ENCODE results near the gene PTPA. TPM values are rescaled to one million over a fixed set of nuclear protein-coding genes. Genes with fewer than 3 reads are reported as not detected.

Gene PTPA
- total RNA-seq, 1 donor from 2014 or later, result 162 TPM

- peak; percentile 31 for DNase-seq
- H3K9me3 ChIP-seq (replicated peaks), result no peaks in the 10 kb centered on the region
- peak overlapping the region; percentile 92 for H3K4me3 ChIP-seq
Observed at GRCh38 chr9:129173296-129174101, 62.3 kb downstream of the PTPA start.

GRCh38 chr9:129174102-129174723 is 63.0 kb downstream of the PTPA start:
- peak; percentile 99 for TF ChIP-seq CTCF (IDR thresholded peaks at IDR 0.05; ENCODE audit: borderline replicate concordance)
- H3K4me1 ChIP-seq, result peaks cover 55% of the 10 kb centered on the region
- H3K27me3 ChIP-seq (ENCODE audit: low read depth), result no peaks in the 10 kb centered on the region
- H3K27ac ChIP-seq (replicated peaks), result peak overlapping the region; percentile 99
- no peaks in the 10 kb centered on the region for H3K36me3 ChIP-seq
- intact Hi-C loops (cut with micrococcal nuclease), result loop anchor here (10.0 kb wide), 1 partner anchor 311 kb away; no protein-coding TSS in a partner anchor
- peak overlapping the region; percentile 92 for H3K4me3 ChIP-seq
- peak; percentile 93 for DNase-seq
- no peaks in the 10 kb centered on the region for H3K9me3 ChIP-seq (replicated peaks)

More at GRCh38 chr9:129173296-129174101, 62.3 kb downstream of the PTPA start:
- H3K36me3 ChIP-seq, result no peaks in the 10 kb centered on the region
- no peak for TF ChIP-seq CTCF (IDR thresholded peaks at IDR 0.05; ENCODE audit: borderline replicate concordance)
- intact Hi-C loops (cut with micrococcal nuclease), result loop anchor here (10.0 kb wide), 1 partner anchor 311 kb away; no protein-coding TSS in a partner anchor
- peak overlapping the region; percentile 99 for H3K27ac ChIP-seq (replicated peaks)
- H3K4me1 ChIP-seq, result peaks cover 50% of the 10 kb centered on the region
- H3K27me3 ChIP-seq (ENCODE audit: low read depth), result no peaks in the 10 kb centered on the region

GRCh38 chr9:129174724-129175514 is 63.7 kb downstream of the PTPA start:
- no peaks in the 10 kb centered on the region for H3K9me3 ChIP-seq (replicated peaks)
- H3K27me3 ChIP-seq (ENCODE audit: low read depth), result no peaks in the 10 kb centered on the region
- peaks cover 55% of the 10 kb centered on the region for H3K4me1 ChIP-seq
- no peaks in the 10 kb centered on the region for H3K36me3 ChIP-seq
- TF ChIP-seq CTCF (IDR thresholded peaks at IDR 0.05; ENCODE audit: borderline replicate concordance), result no peak
- peak overlapping the region; percentile 92 for H3K4me3 ChIP-seq
- peak; percentile 87 for DNase-seq
- peak overlapping the region; percentile 99 for H3K27ac ChIP-seq (replicated peaks)
- intact Hi-C loops (cut with micrococcal nuclease), result loop anchor here (10.0 kb wide), 1 partner anchor 310 kb away; no protein-coding TSS in a partner anchor

GRCh38 chr9:129175515-129175824 is 64.3 kb downstream of the PTPA start:
- H3K27me3 ChIP-seq (ENCODE audit: low read depth), result no peaks in the 10 kb centered on the region
- H3K4me1 ChIP-seq, result peaks cover 55% of the 10 kb centered on the region
- H3K27ac ChIP-seq (replicated peaks), result peak overlapping the region; percentile 99
- no peaks in the 10 kb centered on the region for H3K36me3 ChIP-seq
- no peaks in the 10 kb centered on the region for H3K9me3 ChIP-seq (replicated peaks)
- intact Hi-C loops (cut with micrococcal nuclease), result loop anchor here (10.0 kb wide), 1 partner anchor 309 kb away; no protein-coding TSS in a partner anchor
- H3K4me3 ChIP-seq, result peak overlapping the region; percentile 92
- no peak for TF ChIP-seq CTCF (IDR thresholded peaks at IDR 0.05; ENCODE audit: borderline replicate concordance)
- no peak for DNase-seq
